Measurements from ENCODE around the gene CDH8.
"Not testable (repeated sequence)": the region's sequence is repeated elsewhere in the genome, so short reads cannot be mapped to it uniquely, and the experiment has no call there.

CDH8 gene

DNA sequence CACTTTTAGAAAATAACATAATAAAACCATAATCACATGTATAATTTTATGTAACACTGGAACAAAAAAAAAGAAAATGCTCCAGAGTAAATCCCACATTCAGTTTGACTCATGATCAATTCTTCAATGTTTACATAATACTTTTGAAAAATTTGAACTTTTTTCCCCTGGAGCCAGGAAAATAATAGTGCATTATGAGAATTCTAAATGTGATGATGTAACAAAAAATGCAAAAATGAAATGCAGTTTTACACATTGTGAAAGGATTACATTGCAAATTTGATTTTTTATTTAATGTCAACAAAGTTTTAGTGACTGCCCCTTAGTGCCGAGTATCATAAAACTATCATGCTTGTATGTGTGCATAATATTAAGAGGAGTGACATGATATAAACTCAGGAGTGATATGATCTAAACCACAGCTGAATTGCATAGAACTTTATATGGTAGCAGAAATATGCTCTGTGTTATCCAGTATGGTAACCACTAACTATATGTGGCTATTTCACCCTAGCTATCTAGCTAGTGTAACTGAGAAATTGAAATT, 238.2 kb downstream of the CDH8 start:
- in situ Hi-C loops (cut with HindIII; ENCODE audit: low sequenced_read_pairs), result no loop called here

DNA sequence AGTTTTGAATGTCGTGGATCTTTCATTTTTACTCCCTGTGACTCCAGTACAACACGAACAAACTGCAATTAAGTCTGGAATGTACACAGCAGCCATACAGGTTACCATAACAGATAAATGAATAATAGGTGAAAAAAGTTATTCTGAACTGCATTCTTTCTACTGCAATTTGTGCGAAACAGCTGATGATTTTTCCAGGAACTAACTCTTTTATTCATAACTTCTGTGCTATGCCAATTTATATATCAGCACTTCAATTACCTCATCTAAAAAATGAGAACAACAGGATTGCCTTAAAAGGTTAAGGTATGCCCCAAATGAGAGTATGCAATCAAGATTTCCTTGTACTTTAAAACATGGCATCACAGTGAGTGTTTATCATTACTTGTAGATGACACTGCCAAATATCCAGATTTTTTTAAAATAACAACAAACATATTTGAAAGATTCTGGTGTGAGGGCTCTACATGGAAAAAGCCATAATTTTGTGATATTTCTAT, 238.9 kb downstream of the CDH8 start:
- in situ Hi-C loops (cut with HindIII; ENCODE audit: low sequenced_read_pairs), result no loop called here

DNA sequence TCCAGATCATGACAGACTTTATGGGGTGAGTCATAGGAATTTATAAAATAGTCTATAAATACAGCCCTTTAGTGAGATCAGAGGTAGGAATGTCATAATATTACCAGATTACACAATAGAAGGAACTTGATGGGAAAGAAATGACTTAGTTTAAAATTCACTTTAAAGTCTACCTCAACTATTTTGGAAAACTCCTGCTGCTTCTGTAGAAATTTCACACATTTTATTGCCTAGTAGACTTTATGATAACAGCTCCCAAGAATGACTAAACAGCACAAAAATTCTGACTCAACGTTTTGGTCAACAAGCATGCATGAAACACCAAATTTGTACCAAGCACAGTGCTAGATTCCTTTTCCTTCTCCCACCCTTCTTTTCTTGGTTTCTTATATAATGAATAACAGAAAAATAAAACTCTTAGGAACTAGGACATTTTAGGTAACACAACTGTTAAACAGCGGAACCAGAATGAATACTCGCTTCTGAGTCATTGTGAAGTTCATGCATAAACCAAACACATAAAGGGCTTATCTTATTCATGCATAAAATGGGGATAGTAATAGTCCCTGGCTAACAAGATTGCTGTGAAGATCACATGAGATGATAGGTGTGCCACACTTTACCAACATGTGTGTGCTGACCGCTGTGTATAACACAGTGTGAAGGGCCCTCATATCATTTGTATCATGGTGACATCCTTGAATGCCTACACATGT, 243.9 kb downstream of the CDH8 start:
- in situ Hi-C loops (cut with HindIII; ENCODE audit: low sequenced_read_pairs), result no loop called here

DNA sequence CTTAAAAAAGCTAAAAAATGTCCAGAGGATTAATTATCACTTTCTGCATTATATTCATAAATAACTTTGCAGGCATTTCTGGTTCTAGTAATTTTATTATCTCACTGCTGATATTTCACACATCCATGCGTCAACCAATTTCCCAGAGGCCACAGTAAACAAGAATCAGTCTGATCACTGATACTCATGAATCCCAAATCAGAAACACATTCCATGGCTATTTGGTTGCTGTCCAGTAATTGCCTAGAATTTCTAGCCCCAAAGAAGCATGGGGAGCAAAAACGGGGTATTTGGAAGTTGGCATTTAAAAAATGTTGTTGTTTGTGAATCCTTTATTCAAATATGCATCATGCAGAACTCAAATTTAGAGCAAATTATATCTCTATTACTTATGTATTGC, 244.8 kb downstream of the CDH8 start:
- in situ Hi-C loops (cut with HindIII; ENCODE audit: low sequenced_read_pairs), result no loop called here

DNA sequence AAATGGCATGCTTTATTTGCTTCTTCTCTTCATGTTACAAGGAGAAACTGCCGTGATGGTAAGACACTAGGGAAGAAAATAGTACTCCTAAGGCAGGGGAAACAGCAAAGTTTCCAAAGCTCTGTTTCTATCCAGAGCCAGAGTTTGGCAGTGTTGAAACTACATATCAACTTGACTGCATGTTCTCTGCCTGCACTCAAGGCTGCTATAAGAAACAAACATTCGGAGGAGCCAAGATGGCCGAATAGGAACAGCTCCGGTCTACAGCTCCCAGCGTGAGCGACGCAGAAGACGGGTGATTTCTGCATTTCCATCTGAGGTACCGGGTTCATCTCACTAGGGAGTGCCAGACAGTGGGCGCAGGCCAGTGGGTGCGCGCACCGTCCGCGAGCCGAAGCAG, 254.4 kb downstream of the CDH8 start:
- in situ Hi-C loops (cut with HindIII; ENCODE audit: low sequenced_read_pairs), result not testable (repeated sequence)

DNA sequence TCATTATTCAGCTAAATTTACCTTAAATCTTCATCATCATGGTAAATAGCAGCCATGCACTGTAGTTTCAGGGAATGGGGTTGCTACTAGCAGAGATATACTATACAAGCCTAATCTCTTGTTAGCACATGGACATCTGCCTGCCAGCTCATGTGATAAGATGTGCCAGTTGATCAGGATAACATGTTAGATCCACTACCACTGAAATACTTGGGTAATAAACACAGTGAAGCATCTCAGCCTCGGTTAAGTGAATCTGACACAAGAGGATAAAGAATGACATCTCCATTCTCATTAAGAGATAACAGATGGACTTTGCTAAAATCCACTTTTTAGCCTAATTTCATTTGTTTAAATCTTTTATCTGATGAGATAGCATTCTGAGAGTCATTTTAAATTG, 256.1 kb downstream of the CDH8 start:
- in situ Hi-C loops (cut with HindIII; ENCODE audit: low sequenced_read_pairs), result no loop called here

DNA sequence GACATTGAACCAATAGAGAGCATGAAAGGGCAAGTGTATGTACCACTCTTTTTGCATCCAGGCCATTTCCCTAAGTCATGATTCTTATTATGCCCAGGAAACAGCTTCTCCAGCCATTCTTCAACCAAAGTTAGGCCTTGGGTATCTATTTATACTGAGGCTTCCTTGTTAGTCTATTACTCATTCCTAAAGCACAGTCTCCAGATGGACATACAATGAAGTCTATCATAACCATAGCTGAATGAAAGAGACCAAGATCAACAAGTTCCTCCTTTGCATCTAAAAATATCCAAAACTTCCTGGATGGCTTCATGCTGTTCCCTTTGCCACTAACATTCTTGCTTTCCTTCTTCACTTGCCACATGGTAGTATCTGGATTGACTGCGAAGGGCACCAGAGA, 265.9 kb downstream of the CDH8 start:
- in situ Hi-C loops (cut with HindIII; ENCODE audit: low sequenced_read_pairs), result no loop called here

DNA sequence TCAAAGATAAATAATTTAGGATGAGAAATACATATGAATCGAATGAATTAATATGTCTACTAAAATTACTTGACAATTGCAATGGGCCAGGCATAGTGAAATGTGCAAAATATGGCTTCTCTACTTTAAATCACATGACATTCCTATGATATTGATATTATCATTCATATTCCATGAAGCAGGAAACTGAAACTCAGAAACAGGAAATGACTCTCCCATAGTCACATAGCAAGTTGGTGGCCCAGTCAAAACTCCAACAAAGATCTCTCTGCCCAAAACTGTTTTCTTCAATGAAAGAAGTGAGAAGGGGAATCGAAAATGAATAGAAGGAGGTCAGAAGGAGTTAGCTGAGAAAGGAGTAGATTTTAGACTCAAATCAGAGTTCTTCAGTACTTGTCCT, 272.2 kb downstream of the CDH8 start:
- in situ Hi-C loops (cut with HindIII; ENCODE audit: low sequenced_read_pairs), result no loop called here

DNA sequence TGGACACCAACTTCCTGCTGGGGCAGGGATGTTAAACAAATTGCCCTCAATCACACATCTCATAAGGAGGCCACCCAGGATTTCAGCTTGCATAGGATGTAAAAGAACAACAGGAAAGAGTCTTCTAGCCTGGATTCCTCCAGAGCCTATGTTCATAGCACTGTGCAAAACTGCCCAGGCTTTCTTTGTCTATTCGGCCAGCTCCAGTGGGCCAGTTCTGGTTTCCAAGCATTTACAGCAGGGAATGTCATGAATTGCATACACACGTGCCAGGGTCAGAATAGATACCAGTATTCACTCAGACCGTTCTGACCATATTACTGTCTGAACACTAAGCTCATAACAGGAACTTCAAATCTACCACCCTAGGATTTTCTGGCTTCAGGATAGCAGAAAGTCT, 273.2 kb downstream of the CDH8 start:
- in situ Hi-C loops (cut with HindIII; ENCODE audit: low sequenced_read_pairs), result no loop called here

DNA sequence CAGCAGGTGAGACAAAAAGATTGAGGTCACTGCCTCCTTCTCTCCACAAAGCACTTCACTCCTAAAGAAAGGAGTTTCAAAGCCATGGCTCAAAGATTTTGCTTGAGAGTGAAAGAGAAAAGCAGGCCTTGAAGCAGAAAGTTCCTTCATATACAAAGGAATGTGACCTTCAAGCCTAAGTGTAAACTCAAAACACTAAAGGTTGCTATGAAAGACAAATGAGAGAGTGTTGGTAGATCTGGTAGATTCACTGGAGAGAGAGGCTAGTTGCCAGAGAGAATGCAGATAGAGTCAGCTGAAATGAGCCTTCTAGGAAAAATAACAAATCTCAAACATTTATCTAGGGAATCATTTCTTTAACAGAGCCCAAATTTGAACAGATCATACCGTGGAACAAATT, 305.2 kb downstream of the CDH8 start:
- in situ Hi-C loops (cut with HindIII; ENCODE audit: low sequenced_read_pairs), result no loop called here

DNA sequence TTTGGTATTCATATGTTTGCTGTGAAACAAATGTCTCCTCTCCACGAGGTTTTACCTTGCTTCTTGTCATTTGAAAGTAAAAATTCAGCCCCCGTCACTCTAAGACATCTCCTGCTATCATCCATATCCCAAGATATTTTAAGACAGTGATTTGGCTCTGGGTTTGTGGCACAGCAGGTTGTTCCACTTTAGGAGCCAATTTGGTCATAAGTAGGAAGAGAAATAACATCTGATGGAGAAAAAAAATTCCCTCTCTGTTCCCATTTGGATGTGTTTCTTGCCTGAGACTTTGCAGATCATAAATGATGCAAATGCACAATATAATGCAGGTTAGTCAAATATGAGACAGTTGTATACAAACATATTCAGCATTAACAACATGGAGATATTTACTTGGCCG, 309.5 kb downstream of the CDH8 start:
- in situ Hi-C loops (cut with HindIII; ENCODE audit: low sequenced_read_pairs), result no loop called here

DNA sequence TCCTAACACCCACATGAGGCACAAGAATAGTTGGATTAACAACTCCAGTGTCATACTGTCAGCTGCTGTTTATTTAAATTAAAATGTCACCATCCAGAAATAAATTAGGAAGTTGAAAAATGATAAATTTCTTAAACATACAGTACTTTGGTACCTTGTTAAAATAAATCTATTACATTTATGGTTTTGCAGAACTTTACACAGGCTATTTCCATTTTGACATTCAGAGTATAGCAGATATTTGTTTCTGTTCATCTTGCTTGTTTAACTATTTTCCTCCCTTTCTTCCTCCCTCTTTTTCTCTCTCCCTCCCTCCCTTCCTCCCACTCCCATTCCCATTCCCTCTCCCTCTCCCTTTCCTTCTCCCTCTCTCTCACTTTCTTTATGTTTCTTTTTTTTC, 310.1 kb downstream of the CDH8 start:
- in situ Hi-C loops (cut with HindIII; ENCODE audit: low sequenced_read_pairs), result no loop called here

DNA sequence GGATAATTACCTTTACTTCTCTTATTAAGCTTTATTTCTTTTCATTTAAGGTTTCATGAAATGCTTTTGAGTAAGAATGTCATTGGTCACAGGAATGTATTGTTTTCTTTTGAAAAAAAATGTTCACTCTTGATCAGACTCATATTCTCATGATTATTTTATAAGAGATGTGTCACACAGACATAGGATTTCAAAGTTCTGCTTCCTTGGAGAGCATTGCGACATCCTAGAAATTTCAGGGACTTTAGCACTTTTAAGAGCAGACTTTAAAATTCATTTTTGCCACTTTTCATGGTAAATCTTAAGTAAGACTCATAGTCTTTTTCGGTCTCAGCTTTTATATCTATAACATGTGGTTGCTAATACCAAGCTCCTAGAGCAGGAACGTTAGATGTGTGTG, 314.7 kb downstream of the CDH8 start:
- in situ Hi-C loops (cut with HindIII; ENCODE audit: low sequenced_read_pairs), result no loop called here

DNA sequence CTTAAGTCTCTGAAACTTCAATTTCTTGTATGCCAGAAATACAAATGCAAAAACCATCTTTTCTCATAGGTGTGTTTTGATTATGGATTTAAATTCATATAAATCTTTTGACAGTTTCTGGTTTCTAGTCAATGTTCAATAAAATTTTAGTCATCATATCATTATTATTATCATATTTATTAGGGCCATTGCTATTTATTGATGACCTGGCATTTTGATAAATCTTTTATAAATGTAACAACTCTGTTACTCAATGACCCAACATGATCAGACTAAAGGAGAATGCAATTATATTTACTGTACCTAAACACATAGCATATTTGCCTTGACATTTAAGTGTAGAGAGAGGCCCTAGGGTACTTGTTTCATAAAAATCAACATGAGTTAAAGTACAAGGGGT, 320.8 kb downstream of the CDH8 start:
- in situ Hi-C loops (cut with HindIII; ENCODE audit: low sequenced_read_pairs), result no loop called here

DNA sequence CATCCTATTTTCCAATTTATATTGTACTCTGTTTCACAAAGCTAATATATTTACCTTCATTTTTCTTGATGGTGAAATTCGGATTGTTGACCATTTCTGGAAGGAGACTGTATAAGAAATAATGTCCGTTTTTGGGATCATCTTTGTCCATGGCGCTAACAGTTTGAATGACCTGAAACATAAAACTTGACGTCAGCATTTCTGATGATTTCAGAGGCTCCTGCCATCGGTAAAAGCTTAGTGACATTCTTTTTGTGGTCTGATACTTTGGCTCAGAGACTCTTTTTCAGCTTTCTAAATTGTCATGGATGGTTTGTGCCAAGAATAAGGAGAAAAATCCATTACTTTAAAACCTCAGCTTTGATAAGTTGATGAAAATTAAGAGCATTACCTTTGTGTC, 322.5 kb downstream of the CDH8 start:
- in situ Hi-C loops (cut with HindIII; ENCODE audit: low sequenced_read_pairs), result no loop called here

DNA sequence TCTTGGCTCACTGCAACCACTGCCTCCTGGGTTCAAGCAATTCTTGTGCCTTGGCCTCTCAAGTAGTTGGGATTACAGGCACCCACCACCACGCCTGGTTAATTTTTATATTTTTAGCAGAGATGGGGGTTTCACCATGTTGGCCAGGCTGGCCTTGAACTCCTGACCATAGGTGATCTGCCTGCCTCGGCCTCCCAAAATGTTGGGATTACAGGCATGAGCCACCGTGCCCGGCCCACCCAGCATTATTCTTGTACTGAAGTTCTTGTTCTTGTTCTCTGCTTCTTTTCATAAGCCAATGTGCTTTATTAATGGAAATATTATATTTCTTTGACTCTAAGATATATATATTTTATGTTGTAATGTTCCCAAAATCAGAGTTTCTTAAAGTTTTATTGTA, 336.6 kb downstream of the CDH8 start:
- in situ Hi-C loops (cut with HindIII; ENCODE audit: low sequenced_read_pairs), result not testable (repeated sequence)

DNA sequence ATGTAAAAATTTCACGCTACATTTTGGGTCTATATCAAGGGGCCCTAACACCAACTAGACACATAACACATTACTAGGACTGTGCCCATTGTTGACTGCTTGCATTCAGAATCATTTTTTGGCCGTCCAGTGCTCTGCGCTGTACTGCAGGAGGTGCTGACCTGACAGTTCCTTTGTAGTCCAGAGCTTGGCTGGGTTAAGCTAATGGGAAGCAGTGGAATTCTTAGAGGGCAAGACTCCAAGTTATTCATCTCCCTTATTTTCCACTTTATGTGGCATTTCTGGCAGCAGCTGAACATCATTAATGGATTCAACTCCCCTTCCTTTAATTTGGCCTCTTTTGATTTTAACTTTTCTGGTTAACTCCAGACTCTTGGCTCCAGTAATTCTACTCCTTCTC, 351.7 kb downstream of the CDH8 start:
- in situ Hi-C loops (cut with HindIII; ENCODE audit: low sequenced_read_pairs), result no loop called here

DNA sequence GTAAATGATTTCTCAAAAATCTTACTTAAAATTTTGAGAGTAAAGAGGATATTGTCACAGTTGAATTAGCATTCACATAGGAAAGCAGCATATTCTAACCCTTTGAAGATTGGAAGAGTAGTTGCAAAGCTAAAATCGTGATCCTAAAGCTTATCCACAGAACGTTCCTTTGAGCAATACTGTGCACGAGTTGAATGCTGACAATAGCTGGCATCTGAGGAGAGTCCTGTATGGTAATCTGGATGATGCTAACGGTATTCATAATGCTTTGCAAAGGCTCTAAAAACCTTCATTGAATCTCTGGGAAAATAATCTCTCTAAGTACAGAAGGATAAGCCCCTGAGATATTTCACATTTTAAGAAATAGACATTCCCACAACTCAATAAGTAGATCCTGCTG, 354.6 kb downstream of the CDH8 start:
- in situ Hi-C loops (cut with HindIII; ENCODE audit: low sequenced_read_pairs), result no loop called here

DNA sequence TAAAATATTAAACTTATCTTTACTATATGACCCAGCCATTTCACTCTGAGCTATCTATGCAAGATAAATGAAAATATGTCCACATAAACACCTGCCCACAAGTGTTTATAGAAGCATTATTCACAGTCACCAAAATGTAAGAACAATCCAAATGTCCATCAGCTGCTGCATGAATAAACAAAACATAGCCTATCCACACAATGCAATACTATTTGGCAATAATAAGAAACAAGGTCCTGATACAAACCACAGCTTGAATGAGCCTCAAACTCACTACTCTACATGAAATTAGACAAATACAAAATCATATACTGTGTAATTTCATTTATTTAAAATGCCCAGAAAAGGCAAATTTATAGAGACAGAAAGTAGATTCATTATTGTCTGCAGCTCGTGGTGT, 355.1 kb downstream of the CDH8 start:
- in situ Hi-C loops (cut with HindIII; ENCODE audit: low sequenced_read_pairs), result no loop called here

DNA sequence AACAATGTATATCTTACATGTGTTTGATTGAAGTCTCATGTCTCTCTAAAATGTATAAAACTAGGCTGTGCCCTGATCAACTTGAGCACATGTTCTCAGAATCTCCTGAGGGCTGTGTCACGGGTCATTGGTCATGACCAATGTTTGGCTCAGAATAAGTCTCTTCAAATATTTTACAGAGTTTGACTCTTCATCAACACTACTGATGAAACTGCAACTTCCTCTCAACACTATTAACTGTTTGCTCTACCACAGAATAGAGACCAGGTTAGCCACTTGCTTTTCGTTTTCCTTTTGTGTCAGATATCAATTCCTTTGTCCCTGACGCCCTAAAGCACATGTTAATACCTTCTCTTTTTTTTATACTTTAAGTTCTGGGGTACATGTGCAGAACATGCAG, 358.1 kb downstream of the CDH8 start:
- in situ Hi-C loops (cut with HindIII; ENCODE audit: low sequenced_read_pairs), result no loop called here

DNA sequence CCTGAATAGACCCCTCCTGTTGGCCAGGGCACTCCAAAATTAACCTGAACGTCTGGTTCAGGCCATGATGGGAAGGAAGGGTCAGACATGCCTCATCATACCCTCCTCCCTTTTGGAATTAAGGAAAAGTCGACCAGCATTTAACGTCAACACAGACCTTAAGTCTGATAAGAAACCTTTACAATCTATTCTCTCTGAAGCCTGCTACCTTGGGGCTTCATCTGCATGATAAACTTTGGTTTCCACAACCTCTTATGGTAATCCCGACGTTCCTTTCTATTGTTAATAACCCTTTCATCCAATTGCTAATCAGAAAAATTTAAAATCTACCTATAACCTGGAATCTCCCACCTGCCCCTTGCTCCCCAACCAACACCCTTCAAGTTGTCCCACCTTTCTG, 358.5 kb downstream of the CDH8 start:
- in situ Hi-C loops (cut with HindIII; ENCODE audit: low sequenced_read_pairs), result no loop called here

DNA sequence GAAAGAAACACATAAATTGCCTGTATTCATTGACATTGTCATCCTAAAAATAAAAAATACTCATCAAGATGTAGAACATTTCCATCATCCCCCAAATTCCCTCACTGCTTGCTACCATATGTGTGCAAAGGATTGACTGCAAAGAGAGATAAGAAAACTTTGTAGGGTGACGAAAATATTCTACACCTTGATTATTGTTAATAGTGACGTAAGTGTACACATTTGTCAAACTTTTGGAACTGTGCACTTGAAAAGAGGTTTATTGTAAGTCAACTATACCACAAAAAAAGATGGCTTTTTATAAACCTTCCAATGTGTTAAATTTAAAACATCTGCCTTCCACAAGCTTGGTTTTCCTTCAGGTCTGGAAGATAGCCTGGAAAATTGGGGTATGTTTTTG, 359.5 kb downstream of the CDH8 start:
- in situ Hi-C loops (cut with HindIII; ENCODE audit: low sequenced_read_pairs), result no loop called here

DNA sequence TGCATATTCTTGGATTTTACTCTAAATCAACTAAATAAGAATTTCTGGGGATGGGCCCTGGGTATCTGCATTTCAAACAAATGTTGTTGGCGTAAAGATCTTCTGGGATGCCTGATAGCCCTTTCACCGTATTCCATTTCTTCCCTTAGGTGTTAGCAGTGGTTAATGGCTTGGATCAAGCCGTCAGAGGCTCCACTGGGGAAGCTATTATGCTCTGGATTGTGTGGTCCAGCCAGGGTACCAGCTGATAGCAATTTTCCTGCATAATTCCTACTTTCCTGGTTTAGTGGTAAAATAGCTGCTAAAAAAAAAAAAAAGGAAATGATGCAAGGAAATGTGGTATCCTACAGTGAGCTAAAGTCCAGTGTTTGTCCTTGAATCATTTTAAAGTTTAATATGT, 365.1 kb downstream of the CDH8 start:
- in situ Hi-C loops (cut with HindIII; ENCODE audit: low sequenced_read_pairs), result no loop called here
